Measurements from ENCODE around the gene ZNF84.

ZNF84 gene

DNA sequence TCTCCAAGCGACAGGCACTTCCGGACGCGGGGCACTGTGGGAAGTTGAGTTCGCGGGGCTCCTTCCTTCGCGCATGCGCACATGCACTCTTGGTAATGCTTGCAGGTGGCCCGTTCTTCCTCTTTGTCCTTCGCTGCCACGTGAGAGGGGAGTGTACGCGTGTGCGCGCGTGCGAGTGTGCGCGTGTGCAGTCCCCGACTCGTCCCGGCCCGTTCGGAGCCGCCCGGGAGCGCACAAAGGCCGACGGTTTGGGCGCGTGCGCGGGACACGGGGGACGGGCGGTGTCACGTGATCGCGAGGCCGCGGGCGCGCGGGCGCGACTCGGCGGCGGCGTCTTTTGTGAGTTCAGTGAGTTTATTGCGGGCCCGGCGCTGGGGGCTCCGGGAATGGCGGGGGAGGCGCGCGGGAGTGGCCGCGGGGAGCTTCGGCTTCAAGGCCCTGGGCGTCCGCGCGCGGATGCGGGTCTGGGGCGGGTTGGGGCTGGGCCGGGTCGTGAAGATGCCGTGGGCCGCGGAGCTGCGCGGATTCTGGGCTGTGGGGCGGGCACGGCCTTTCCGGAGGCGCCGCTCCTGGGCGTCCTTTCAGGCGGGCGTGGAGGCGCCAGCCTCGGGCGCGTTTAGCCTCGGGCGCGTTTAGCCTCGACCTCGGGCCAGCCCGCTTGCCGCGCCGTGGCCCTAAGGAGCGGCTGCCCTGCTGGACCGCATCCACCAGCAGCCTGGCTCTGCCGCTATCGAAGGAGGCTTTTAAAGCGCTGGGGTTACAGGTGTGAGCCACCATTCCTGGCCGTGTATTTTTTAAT, at the start of gene ZNF84:
Gene ZNF84 (plus strand): TSS at position 303 of the 799 bp plus-strand sequence. CDS start 3,959 bp downstream, outside the sequence.
- DNase-seq: peak; percentile 97

DNA sequence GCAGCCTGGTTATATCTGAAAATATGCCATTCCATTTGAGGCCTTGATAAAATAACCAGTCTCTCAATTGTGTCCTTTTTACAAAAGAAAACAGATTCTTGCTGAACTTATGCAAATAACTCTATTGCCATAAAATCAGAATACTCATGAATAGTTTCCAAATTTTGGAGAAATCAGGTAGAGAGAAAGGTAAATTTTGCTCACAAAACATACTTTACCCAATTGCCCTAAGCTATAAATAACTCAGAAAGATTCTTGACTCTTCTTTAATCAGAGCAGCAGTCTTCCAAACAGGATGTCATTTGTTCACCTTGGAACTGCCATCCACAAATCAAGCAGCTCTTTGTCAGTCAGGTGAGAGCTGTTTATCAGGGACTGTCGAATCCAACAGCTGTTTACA, 38.6 kb upstream of the ZNF84 start:
- no peak for DNase-seq

DNA sequence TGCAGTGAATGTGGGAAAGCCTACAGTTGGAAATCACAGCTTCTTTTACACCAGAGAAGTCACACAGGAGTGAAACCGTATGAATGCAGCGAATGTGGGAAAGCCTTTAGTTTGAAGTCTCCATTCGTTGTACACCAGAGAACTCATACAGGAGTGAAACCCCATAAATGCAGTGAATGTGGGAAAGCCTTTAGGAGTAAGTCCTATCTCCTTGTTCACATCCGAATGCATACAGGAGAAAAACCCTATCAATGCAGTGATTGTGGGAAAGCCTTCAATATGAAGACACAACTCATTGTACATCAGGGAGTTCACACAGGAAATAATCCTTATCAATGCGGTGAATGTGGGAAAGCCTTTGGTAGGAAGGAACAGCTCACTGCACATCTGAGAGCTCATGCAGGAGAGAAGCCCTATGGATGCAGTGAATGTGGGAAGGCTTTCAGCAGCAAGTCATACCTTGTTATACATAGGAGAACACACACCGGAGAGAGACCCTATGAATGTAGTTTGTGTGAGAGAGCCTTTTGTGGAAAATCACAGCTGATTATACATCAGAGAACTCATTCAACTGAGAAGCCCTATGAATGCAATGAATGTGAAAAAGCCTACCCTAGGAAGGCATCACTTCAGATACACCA, 26.5 kb upstream of the ZNF84 start:
- DNase-seq: no peak

DNA sequence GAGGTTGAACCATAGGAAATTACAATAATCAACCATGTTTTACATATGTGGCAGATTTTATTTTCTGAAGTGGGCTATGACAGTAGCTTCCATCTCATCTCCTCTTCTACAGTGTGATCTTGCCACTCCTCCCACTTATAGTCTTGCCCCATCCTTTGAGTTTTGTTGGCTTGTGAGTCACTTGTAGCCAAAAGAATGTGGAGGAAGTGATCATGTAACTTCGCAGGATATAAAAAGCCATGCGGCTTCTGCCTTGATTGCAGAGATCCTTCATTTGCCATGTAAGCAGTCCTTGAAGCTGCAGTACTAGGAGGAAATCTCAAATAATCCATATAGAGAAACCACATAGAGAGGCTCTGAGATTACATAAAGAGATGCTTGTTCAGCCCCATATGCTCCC, 13.7 kb upstream of the ZNF84 start:
- DNase-seq: no peak

DNA sequence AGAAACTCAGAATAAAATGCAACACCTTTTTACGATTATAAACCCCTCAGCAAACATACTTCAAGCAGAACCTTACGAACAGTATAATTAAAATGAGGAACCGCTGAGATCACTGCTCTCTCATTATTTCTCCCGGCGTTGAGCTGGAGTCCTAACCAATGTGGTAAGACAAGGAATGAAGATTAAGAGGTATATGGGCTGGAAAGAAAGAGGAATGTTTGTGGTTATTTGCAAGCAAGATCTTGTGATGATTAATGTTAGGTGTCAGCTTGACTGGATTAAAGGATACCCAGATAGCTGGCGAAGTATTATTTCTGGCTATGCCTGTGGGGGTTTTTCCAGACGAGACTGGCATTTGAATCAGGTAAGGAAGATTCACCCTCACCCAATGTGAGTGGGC, 10.3 kb upstream of the ZNF84 start:
- no peak for DNase-seq

DNA sequence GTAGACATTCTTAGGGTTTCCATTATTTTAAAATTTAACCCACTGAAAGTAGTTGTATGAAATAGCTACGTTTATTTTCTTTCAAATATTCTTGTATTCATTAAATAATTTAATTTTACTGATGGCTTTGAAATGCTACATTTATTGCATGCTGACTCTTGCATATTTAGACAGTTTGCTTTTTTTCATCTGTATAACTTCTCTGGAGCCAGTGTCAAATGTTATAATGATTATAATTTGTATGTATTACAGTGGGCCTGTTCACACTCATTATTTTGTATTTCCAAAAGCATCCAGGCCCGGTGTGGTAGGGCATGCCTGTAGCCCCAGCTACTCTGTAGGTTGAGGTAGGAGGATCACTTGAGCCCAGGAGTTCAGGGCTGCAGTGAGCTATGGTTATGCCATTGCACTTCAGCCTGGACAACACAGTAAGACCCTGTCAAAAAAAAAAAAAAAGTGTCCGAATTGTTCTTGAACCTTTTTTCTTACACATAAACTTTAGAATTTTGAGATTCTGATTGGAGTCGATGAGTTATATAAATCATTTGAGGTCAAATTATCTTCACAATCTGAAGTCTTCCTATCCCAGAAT, 905 bp downstream of the ZNF84 start:
- DNase-seq: no peak

DNA sequence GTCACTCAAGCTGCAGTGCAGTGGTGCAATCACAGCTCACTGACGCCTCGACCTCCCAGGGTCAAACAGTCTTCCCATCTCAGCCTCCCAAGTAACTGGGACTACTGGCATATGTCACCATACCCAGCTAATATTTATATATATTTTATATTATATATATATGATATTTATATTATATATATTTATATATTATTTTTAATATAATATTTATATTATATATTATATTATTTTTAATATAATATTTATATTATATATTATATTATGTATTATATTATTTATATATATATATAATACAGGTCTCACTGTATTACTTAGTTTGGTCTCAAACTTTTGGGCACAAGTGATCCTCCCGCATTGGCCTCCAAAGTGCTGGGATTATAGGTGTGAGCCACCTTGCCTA, 9.4 kb downstream of the ZNF84 start:
- no peak for DNase-seq

DNA sequence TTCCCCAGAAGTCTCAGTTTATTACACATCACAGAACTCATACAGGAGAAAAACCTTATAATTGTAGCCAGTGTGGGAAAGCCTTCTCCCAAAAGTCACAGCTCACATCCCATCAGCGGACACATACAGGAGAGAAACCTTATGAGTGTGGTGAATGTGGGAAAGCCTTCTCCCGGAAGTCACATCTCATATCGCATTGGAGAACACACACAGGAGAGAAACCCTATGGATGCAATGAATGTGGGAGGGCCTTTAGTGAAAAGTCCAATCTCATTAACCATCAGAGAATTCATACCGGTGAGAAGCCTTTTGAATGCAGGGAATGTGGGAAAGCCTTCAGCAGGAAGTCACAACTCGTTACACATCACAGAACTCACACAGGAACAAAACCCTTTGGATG, 20.1 kb downstream of the ZNF84 start:
- no peak for DNase-seq

DNA sequence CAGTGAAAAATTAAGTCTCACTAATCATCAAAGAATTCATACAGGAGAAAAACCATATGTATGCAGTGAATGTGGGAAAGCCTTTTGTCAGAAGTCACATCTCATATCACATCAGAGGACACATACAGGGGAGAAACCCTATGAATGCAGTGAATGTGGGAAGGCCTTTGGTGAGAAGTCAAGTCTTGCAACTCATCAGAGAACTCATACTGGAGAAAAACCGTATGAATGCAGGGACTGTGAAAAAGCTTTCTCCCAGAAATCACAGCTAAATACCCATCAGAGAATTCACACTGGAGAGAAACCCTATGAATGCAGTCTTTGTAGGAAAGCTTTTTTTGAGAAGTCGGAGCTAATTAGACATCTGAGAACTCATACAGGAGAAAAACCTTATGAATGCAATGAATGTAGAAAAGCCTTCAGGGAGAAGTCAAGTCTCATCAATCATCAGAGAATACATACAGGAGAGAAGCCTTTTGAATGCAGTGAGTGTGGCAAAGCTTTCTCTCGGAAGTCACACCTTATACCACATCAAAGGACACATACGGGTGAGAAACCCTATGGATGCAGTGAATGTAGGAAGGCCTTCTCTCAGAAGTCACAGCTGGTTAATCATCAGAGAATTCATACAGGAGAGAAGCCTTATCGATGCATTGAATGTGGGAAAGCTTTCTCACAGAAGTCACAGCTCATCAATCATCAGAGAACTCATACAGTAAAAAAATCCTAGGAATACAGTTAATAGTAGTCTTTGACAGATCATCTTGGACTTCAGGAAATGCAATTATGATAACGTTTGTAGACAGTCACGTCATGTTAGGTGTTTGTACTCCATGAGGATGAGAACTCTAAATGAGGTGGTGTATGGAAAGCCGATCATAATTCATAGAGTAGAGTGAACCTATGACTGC, 21.1 kb downstream of the ZNF84 start:
- no peak for DNase-seq

DNA sequence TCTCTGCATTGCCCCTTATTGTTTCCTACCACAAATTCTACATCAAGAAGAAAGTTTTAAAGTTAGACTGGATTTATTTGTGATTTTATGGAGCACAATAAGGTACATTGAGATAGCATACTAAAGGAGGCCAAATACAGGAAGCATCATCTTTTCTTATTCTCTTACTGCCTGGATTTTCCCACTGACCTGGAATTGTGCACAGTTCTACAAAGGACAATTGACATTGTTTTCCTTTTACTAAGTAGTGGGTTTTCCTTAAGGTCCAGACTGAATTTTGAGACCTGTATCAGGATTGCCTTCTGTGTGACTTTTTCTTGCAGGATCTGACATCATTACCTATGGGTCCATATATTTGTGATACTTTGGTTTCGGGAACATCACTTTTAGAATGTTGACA, 24.6 kb downstream of the ZNF84 start:
- DNase-seq: no peak

DNA sequence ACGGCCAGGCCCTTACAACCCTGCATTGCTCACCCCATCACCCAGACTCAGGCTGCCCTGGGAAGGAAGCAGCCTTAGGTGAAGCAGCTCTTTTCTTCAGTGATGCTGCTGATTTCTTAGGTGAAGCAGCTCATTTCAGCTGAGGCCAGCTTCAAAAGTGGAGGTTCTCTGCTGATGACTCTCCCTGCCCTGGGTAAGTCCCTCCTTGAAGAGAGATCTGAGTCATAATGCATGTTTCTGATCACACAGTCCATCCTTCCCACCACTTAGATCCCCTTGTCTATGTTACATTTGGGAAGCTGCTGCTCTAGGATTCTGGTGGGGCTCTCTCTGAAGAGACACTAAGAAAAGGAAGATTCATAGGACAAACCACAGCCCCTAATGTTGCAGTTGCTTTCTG, 26.2 kb downstream of the ZNF84 start:
- DNase-seq: no peak

DNA sequence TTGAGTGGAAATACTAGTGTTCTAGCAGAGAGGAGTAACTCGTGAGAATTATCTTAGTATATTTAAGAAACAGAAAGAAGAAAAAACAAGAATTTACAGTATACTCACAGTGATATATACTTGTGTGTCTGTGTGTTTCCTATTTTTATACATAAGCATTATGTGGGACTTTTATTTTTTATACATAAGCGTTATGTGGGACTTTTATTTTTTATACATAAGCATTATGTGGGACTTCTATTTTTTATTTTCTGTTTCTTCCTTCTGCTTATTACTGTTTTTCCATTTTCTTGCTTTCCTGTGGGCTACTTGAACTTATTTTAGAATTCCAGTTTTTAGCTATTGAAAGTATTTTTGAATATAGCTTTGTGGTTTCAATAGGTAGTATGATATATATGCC, 36.5 kb downstream of the ZNF84 start:
- no peak for DNase-seq

DNA sequence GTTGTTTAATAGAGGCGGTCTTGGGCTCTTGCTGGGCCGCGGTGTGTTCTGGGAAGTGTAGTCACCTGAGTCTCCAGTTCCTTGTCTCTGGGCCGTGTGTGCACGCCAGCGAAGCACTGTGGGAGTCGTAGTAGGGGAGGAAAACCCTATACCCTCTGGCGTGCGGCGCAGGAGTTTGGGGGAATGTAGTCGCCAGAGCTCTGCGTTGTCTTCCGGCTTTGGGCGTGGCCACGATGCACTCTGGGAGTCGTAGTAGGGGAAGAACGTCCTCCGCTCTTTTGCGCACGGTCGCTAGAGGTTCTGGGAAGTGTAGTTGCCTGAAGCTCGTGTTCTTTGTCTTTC, 42.7 kb downstream of the ZNF84 start:
- DNase-seq: peak; percentile 99

DNA sequence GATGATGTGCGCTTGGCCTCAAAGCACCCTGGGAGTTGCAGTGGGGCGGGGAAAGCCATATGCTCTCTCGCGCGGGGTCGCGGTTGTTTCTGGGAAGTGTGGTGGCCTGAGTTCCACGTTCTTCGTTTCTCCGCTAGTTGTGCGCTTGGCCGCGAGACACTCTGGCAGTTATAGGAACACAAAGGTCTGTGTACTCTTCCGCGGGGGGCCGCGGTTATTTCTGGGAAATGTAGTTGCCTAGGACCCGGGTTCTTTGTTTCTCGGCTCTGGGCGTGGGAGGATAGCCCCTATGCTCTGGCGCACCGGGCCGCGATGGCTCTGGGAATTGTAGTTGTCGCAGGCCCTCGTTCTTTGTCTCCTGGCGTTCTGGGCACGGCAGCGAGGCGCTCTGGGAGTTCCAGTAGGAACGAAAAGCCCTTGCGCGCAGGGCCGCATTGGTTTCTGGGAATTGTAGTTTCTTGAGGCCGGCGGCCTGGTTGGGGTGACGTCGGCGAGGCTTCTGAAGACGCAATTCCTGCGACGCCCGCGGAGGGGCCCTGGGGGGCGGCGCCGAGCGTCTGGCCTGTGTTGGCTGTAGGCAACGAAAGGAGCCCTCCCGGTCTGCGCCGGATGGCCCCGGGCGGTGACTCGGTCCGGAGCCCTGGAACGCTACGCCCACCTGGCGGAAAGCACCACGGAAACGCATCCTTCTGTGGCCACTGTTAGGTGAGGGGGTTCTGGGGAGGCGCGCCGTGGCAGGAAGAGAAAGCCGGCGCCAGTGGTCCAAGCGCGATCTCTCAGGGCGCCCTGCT, 43.3 kb downstream of the ZNF84 start, which contains the start of gene ZNF140:
Gene ZNF140 (plus strand): TSS at position 556 of the 791 bp plus-strand sequence. CDS start 398 bp downstream, outside the sequence.
- peak; percentile 97 for DNase-seq

DNA sequence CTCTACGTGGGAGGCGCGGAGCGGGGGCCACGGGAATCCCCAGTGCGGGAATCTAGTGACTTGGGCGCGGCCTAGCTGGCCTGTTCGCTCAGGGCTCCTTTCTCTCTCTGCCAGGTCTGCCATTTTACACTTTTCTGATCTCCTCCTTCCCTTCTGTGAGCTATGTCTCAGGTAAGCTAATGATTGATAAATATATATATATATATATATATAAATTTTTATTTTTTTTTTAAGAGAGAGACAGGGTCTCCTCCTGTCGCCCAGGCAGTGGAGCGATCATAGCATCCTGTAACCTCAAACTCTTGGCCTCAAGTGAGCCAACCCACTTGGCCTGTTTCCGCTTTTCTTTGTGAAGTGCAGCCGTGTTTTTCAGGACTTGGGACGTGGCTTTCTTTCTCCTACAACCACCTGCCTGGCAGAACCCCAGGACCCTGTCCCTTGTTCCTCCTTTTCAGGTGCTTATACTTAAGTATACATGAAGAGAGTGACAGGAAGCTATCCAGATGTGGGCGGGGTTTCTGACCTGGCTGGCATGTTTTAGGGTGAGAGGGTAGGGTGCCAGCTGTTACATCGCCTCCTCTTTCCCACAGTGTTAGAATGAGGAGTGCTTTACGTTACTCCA, 44.0 kb downstream of the ZNF84 start:
- DNase-seq: no peak

DNA sequence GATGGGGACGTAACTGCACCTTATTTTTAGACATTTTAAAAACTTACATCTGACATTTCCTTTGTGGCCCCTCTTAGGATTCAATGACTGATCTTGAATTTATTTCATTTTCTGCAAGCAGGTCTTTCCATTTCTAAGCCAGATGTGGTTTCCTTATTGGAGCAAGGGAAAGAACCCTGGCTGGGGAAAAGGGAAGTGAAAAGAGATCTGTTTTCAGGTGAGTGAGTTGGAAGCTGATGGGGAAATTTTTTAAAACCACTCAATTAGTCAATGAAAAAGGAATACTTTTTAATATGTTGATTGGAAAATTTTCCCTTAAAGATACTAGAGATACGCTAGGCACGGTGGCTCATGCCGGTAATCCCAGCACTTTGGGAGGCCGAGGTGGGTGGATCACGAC, 46.0 kb downstream of the ZNF84 start:
- DNase-seq: no peak

DNA sequence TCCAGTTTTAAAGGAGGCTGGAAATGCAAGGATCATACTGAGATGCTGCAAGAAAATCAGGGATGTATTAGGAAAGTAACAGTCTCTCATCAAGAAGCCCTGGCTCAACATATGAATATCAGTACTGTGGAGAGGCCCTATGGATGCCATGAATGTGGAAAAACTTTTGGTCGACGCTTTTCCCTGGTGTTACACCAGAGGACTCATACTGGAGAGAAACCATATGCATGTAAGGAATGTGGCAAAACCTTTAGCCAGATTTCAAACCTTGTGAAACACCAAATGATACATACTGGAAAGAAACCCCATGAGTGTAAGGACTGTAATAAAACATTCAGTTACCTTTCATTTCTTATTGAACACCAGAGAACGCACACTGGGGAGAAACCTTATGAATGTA, 68.3 kb downstream of the ZNF84 start:
- no peak for DNase-seq

DNA sequence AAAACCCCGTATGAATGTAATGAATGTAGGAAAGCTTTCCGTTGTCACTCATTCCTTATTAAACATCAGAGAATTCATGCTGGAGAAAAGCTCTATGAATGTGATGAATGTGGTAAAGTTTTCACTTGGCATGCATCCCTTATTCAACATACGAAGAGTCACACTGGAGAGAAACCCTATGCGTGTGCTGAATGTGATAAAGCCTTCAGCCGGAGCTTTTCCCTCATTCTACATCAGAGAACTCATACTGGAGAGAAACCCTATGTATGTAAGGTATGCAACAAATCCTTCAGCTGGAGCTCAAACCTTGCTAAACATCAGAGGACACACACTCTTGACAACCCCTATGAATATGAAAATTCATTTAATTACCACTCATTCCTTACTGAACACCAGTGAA, 68.9 kb downstream of the ZNF84 start:
- DNase-seq: no peak

DNA sequence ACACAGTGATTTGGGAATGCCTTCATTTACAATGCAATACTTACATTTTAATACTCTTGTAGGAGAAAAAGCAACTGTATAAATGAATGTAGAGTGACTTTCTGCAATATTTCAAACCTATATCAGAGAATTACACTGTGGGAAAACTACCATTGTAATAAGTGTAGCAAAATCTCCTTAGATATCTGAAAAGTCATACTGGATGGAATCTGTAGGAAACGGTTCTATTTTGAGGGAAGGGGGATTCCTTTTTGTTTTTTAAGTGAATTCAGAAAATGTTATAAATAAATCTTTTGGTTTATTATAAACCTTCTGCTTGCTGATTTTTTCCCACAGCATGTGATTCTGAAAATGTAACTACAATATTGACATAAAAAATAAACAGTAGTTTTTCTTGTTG, 69.8 kb downstream of the ZNF84 start:
- DNase-seq: no peak

DNA sequence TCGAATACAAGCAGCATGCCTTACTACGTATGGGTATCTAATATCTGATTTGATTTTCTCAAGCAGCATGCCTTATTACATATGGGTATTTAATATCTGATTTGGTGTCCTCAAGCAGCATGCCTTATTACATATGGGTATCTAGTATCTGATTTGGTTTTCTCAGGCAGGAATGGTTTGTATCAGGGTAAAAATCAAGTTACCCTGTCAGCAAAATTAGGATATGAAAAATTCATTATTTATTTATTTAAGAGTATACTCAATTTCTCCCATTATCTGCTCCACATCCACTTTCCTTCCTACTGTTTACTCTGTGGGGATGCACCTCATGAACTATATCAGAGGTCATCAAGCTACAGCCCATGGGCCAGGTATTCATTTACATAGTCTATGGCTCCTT, 70.8 kb downstream of the ZNF84 start:
- DNase-seq: no peak
